Measurements from ENCODE around the gene SND1.

Gene SND1

GRCh38 chr7:128115821-128116723 lies 464.1 kb downstream of the SND1 start:
- TF ChIP-seq CTCF (IDR thresholded peaks at IDR 0.05; ENCODE audit: low read depth, low read length) = no peak

GRCh38 chr7:128116740-128117139 lies 464.7 kb downstream of the SND1 start:
- no peak overlapping the region for H3K4me3 ChIP-seq (ENCODE audit: low read depth, low read length)
- no peak for TF ChIP-seq CTCF (IDR thresholded peaks at IDR 0.05; ENCODE audit: low read depth, low read length)

More at GRCh38 chr7:128115821-128116723, 464.1 kb downstream of the SND1 start:
- H3K4me3 ChIP-seq (ENCODE audit: low read depth, low read length) = no peak overlapping the region

- TF ChIP-seq CTCF (IDR thresholded peaks at IDR 0.05; ENCODE audit: low read depth, low read length) = no peak
- H3K4me3 ChIP-seq (ENCODE audit: low read depth, low read length) = no peak overlapping the region
Observed at GRCh38 chr7:128117691-128118090, 465.7 kb downstream of the SND1 start.

GRCh38 chr7:128119036-128119435 lies 467.0 kb downstream of the SND1 start:
- no peak for TF ChIP-seq CTCF (IDR thresholded peaks at IDR 0.05; ENCODE audit: low read depth, low read length)
- H3K4me3 ChIP-seq (ENCODE audit: low read depth, low read length) = no peak overlapping the region

- H3K4me3 ChIP-seq (ENCODE audit: low read depth, low read length) = no peak overlapping the region
- no peak for TF ChIP-seq CTCF (IDR thresholded peaks at IDR 0.05; ENCODE audit: low read depth, low read length)
Observed at GRCh38 chr7:128120116-128120515, 468.1 kb downstream of the SND1 start.

GRCh38 chr7:128120976-128121490 lies 469.0 kb downstream of the SND1 start:
- no peak overlapping the region for H3K4me3 ChIP-seq (ENCODE audit: low read depth, low read length)

More at GRCh38 chr7:128120976-128121490, 469.0 kb downstream of the SND1 start:
- TF ChIP-seq CTCF (IDR thresholded peaks at IDR 0.05; ENCODE audit: low read depth, low read length) = no peak
